Activated CD8-positive, alpha-beta T cell treated with anti-CD3 and anti-CD28 coated beads for 36 hours (primary cell): Measurements from ENCODE around the gene OR56A4. TPM values are rescaled to one million over a fixed set of nuclear protein-coding genes. Genes with fewer than 3 reads are reported as not detected.
"Not testable (repeated sequence)": the region's sequence is repeated elsewhere in the genome, so short reads cannot be mapped to it uniquely, and the experiment has no call there.

Experiments used
- ATAC-seq: fragments of 200-7000 bp; cut with Tn5 transposase; one replicate; pipeline ENCODE4 v1.10.0; 2021; ENCODE audit warnings: mild to moderate bottlenecking, moderate library complexity
- CTCF ChIA-PET: fragments of 350-600 bp; sonication (Branson Sonifier 250); formaldehyde crosslinking; loops from one replicate; lab custom pipeline; 2021; ENCODE audit warnings: antibody characterized with exemption; lab: Charles Lee
- POLR2A ChIA-PET: fragments of 350-600 bp; sonication (Branson Sonifier 250); formaldehyde crosslinking; loops from one replicate; lab custom pipeline; 2021; ENCODE audit warnings: antibody characterized with exemption; lab: Charles Lee
- DNase-seq: peaks from one replicate; pipeline ENCODE4 v3.0.0-alpha.2; 2020
- H3K27ac Mint-ChIP-seq: one replicate; pipeline ENCODE4 v1.8.0; 2021; ENCODE audit warnings: mild to moderate bottlenecking, mixed read lengths
- H3K27me3 Mint-ChIP-seq: one replicate; pipeline ENCODE4 v1.8.0; 2021; ENCODE audit warnings: mixed read lengths
- H3K36me3 Mint-ChIP-seq: one replicate; pipeline ENCODE4 v1.8.0; 2021; ENCODE audit warnings: low read depth, mixed read lengths
- H3K4me1 Mint-ChIP-seq: one replicate; pipeline ENCODE4 v1.8.0; 2021; ENCODE audit warnings: low read depth, mixed read lengths
- H3K4me3 Mint-ChIP-seq: one replicate; pipeline ENCODE4 v1.8.0; 2021; ENCODE audit warnings: mild to moderate bottlenecking, moderate library complexity, mixed read lengths
- H3K9me3 Mint-ChIP-seq: one replicate; pipeline ENCODE4 v1.8.0; 2021; ENCODE audit warnings: mixed read lengths
- intact Hi-C: fragments of 100-400 bp; cut with micrococcal nuclease; formaldehyde crosslinking; loops from one replicate; pipeline ENCODE4 v1.10.0; 2022
- total RNA-seq, 2 experiments: library from RNA; stranded (reverse); gene quantifications; one replicate each; pipeline ENCODE4 v1.2.3, GENCODE V29; 2021
- TF ChIP-seq, protein P1 (sequence below): fragments of 200-600 bp; IDR thresholded peaks from one replicate; pipeline ENCODE4 v1.8.0; 2022; ENCODE audit warnings: antibody characterized with exemption, mild to moderate bottlenecking

OR56A4 gene
- total RNA-seq, 2 experiments from 2014 or later = not detected

DNA sequence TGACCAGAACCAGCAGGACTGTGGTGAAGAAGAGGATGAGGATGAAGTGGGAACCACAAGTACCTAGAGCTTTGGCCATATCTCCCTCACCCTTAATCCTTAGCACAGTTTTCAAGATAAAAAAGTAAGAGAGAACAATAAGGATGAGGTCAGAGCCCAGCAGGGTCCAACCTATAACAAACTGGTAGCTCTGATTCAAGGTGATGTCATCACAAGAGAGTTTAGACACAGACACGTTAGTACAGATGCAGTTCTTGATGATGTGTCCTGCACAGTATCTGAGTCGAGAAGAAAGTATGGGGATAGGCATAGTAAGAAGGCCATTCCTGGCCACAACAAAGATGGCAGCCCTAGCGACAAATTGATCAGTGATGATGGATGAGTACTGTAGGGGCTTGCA is 39.0 kb downstream of the OR56A4 start:
- H3K4me3 Mint-ChIP-seq = no peak overlapping the region
- ATAC-seq (no peak), DNase-seq (no peak)
- TF ChIP-seq, protein P1, sequence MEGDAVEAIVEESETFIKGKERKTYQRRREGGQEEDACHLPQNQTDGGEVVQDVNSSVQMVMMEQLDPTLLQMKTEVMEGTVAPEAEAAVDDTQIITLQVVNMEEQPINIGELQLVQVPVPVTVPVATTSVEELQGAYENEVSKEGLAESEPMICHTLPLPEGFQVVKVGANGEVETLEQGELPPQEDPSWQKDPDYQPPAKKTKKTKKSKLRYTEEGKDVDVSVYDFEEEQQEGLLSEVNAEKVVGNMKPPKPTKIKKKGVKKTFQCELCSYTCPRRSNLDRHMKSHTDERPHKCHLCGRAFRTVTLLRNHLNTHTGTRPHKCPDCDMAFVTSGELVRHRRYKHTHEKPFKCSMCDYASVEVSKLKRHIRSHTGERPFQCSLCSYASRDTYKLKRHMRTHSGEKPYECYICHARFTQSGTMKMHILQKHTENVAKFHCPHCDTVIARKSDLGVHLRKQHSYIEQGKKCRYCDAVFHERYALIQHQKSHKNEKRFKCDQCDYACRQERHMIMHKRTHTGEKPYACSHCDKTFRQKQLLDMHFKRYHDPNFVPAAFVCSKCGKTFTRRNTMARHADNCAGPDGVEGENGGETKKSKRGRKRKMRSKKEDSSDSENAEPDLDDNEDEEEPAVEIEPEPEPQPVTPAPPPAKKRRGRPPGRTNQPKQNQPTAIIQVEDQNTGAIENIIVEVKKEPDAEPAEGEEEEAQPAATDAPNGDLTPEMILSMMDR = no peak
- H3K36me3 Mint-ChIP-seq = no peaks in the 10 kb centered on the region
- POLR2A ChIA-PET = no interaction called here
- no peak overlapping the region for H3K27ac Mint-ChIP-seq
- peaks cover 10% of the 10 kb centered on the region for H3K27me3 Mint-ChIP-seq
- peaks cover 11% of the 10 kb centered on the region for H3K9me3 Mint-ChIP-seq
- H3K4me1 Mint-ChIP-seq = no peaks in the 10 kb centered on the region
- intact Hi-C loops = no loop called here
- CTCF ChIA-PET = no interaction called here

DNA sequence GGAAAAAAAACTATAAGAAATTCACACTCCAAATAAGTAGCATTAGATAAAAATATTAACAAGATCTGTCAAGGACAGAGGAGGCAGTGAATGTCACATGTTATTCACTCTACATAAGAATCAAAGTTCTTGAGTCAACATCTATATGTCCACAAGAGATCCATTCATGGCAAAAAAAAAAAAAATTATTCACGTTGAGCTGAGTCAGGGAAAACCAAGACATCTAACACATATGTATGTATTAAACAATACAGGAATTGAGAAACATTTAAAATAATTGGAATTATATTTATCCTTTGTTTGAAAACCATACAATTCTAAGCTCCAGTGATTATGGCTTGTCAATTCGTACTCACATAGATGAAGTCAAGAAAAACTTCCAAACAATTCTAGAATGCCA is 39.8 kb downstream of the OR56A4 start:
- TF ChIP-seq, protein P1 = no peak
- H3K4me3 Mint-ChIP-seq = no peak overlapping the region
- ChIA-PET CTCF (no interaction called here), POLR2A (no interaction called here)
- no peak overlapping the region for H3K27ac Mint-ChIP-seq
- DNase-seq (no peak), ATAC-seq (no peak)
- H3K9me3 Mint-ChIP-seq = peaks cover 14% of the 10 kb centered on the region
- no peaks in the 10 kb centered on the region for H3K4me1 Mint-ChIP-seq
- intact Hi-C loops = no loop called here
- peaks cover 10% of the 10 kb centered on the region for H3K27me3 Mint-ChIP-seq
- H3K36me3 Mint-ChIP-seq = no peaks in the 10 kb centered on the region

DNA sequence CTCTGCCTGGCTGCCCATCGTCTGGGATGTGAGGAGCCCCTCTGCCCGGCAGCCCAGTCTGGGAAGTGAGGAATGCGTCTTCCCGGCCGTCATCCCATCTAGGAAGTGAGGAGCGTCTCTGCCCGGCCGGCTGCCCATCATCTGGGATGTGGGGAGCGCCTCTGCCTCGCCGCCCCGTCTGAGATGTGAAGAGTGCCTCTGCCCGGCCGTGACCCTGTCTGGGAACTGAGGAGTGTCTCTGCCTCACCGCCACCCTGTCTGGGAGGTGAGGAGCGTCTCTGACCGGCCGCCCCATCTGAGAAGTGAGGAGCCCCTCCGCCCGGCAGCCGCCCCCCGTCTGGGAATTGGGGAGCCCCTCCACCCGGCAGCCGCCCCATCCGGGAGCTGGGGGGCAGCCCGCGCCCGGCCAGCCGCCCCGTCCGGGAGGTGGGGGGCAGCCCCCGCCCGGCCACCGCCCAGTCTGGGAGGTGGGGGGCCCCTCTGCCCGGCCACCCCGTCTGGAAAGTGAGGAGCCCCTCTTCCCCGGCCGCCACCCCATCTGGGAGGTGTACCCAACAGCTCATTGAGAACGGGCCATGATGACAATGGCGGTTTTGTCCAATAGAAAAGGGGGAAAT is 45.9 kb downstream of the OR56A4 start:
- DNase-seq, H3K4me1 Mint-ChIP-seq, POLR2A ChIA-PET, ATAC-seq, H3K4me3 Mint-ChIP-seq, intact Hi-C loops, CTCF ChIA-PET, H3K36me3 Mint-ChIP-seq, H3K27ac Mint-ChIP-seq, H3K27me3 Mint-ChIP-seq: not testable (repeated sequence)
- H3K9me3 Mint-ChIP-seq = peaks cover 20% of the 10 kb centered on the region

DNA sequence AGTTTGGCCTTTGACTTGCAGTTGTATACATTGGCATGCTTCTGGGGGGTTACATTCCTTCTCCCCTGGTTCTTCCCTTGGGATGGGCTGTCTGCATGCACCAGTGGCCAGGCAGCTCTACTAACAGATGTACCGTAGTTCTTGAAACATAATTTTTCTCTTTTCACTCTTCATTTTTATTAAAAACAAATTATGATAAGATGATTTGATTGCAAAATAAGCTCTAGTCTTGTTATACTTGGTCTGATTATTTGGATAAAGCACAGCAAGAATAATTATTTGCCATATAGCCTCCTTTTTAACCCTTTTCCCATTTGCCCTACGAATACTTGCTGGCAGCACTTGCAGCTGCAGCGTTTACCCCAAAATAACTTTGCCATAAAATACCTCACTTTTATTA is 51.2 kb downstream of the OR56A4 start:
- no peaks in the 10 kb centered on the region for H3K36me3 Mint-ChIP-seq
- H3K4me1 Mint-ChIP-seq = no peaks in the 10 kb centered on the region
- peaks cover 2% of the 10 kb centered on the region for H3K27me3 Mint-ChIP-seq
- H3K27ac Mint-ChIP-seq = no peak overlapping the region
- TF ChIP-seq, protein P1 = no peak
- ChIA-PET POLR2A (no interaction called here), CTCF (no interaction called here)
- no peak for DNase-seq
- H3K4me3 Mint-ChIP-seq = no peak overlapping the region
- no peak for ATAC-seq
- H3K9me3 Mint-ChIP-seq = peaks cover 4% of the 10 kb centered on the region
- intact Hi-C loops = no loop called here

Other genes with a start within 250 kb of the OR56A4 start
- not detected for gene OR52N5, start 223.6 kb downstream of the OR56A4 start, total RNA-seq
- not detected for gene OR52N1, start 215.7 kb downstream of the OR56A4 start, total RNA-seq
- not detected for gene OR52N2, start 198.0 kb downstream of the OR56A4 start, total RNA-seq
- gene OR52E6, start 165.0 kb downstream of the OR56A4 start, total RNA-seq = not detected
- gene OR52E8, start 149.3 kb downstream of the OR56A4 start, total RNA-seq = not detected
- gene OR52E4, start 126.3 kb downstream of the OR56A4 start, total RNA-seq = not detected
- not detected for gene OR52E5, start 113.7 kb downstream of the OR56A4 start, total RNA-seq
- gene OR56A3, start 64.7 kb downstream of the OR56A4 start, total RNA-seq = not detected
- gene OR56A5, start 38.5 kb downstream of the OR56A4 start, total RNA-seq = not detected
- gene OR52L1, start 20.0 kb downstream of the OR56A4 start, total RNA-seq = not detected
- not detected for gene OR56A1, start 23.8 kb upstream of the OR56A4 start, total RNA-seq
- not detected for gene OR56B4, start 100.7 kb upstream of the OR56A4 start, total RNA-seq
- gene OR52B2, start 163.4 kb upstream of the OR56A4 start, total RNA-seq = not detected
- gene OR52W1, start 192.3 kb upstream of the OR56A4 start, total RNA-seq = not detected
- gene C11orf42, start 198.6 kb upstream of the OR56A4 start, total RNA-seq = not detected
- gene FHIP1B, start 227.7 kb upstream of the OR56A4 start, total RNA-seq = 10 to 100 TPM; 14.9 to 15.1 TPM
- under 1 TPM in 1 of 2 experiments, not detected in 1; 0.18 TPM for gene CNGA4, start 232.1 kb upstream of the OR56A4 start, total RNA-seq